TTC549 (cell line): ENCODE measurements around the gene STK24.
"Not testable (repeated sequence)": the region's sequence is repeated elsewhere in the genome, so short reads cannot be mapped to it uniquely, and the experiment has no call there.

ENCODE experiments used
- FAIRE-seq: peaks from 2 replicates; lab custom pipeline; 2012; peaks lifted over from hg19 to GRCh38; lab: Jason Lieb, UNC

STK24 gene

GRCh38 chr13:98429977-98430736 is 146.8 kb downstream of the STK24 start:
- no peak for FAIRE-seq

- FAIRE-seq = no peak
Measured at GRCh38 chr13:98429531-98429930, 147.4 kb downstream of the STK24 start.

- FAIRE-seq = no peak
Measured at GRCh38 chr13:98429081-98429480, 147.8 kb downstream of the STK24 start.

GRCh38 chr13:98428256-98428966 is 148.5 kb downstream of the STK24 start:
- FAIRE-seq = no peak

GRCh38 chr13:98427331-98427995 is 149.4 kb downstream of the STK24 start:
- FAIRE-seq = no peak

GRCh38 chr13:98423417-98423816 is 153.5 kb downstream of the STK24 start:
- FAIRE-seq = no peak

GRCh38 chr13:98422046-98422445 is 154.9 kb downstream of the STK24 start:
- no peak for FAIRE-seq

- FAIRE-seq = no peak
Measured at GRCh38 chr13:98420554-98421175, 156.2 kb downstream of the STK24 start.

- FAIRE-seq = no peak
Measured at GRCh38 chr13:98419786-98420553, 156.9 kb downstream of the STK24 start.

- no peak for FAIRE-seq
Measured at GRCh38 chr13:98416408-98416807, 160.5 kb downstream of the STK24 start.

- FAIRE-seq = no peak
Measured at GRCh38 chr13:98415326-98416070, 161.4 kb downstream of the STK24 start.

- FAIRE-seq = no peak
Measured at GRCh38 chr13:98413796-98414195, 163.1 kb downstream of the STK24 start.

- not testable (repeated sequence) for FAIRE-seq
Measured at GRCh38 chr13:98413278-98413677, 163.6 kb downstream of the STK24 start.

- no peak for FAIRE-seq
Measured at GRCh38 chr13:98411617-98412265, 165.2 kb downstream of the STK24 start.

GRCh38 chr13:98411013-98411412 is 165.9 kb downstream of the STK24 start:
- no peak for FAIRE-seq

GRCh38 chr13:98410612-98411011 is 166.3 kb downstream of the STK24 start:
- no peak for FAIRE-seq

- no peak for FAIRE-seq
Measured at GRCh38 chr13:98409281-98409680, 167.6 kb downstream of the STK24 start.

- FAIRE-seq = no peak
Measured at GRCh38 chr13:98407575-98407974, 169.3 kb downstream of the STK24 start.

GRCh38 chr13:98406971-98407370 is 169.9 kb downstream of the STK24 start:
- no peak for FAIRE-seq

- FAIRE-seq = no peak
Measured at GRCh38 chr13:98406427-98406826, 170.5 kb downstream of the STK24 start.
